ENCODE measurements around the gene APOBEC4.

GRCh38 chr1:183632114-183632513 lies 21.0 kb downstream of the APOBEC4 start:
- TF ChIP-seq, protein P1, sequence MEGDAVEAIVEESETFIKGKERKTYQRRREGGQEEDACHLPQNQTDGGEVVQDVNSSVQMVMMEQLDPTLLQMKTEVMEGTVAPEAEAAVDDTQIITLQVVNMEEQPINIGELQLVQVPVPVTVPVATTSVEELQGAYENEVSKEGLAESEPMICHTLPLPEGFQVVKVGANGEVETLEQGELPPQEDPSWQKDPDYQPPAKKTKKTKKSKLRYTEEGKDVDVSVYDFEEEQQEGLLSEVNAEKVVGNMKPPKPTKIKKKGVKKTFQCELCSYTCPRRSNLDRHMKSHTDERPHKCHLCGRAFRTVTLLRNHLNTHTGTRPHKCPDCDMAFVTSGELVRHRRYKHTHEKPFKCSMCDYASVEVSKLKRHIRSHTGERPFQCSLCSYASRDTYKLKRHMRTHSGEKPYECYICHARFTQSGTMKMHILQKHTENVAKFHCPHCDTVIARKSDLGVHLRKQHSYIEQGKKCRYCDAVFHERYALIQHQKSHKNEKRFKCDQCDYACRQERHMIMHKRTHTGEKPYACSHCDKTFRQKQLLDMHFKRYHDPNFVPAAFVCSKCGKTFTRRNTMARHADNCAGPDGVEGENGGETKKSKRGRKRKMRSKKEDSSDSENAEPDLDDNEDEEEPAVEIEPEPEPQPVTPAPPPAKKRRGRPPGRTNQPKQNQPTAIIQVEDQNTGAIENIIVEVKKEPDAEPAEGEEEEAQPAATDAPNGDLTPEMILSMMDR (IDR thresholded peaks at IDR 0.05) = no peak
- TF ChIP-seq POLR2A (IDR thresholded peaks at IDR 0.05) = no peak

Data from thyroid gland (tissue), 4 donors.